ENCODE measurements around the gene SPRR4.

DNA sequence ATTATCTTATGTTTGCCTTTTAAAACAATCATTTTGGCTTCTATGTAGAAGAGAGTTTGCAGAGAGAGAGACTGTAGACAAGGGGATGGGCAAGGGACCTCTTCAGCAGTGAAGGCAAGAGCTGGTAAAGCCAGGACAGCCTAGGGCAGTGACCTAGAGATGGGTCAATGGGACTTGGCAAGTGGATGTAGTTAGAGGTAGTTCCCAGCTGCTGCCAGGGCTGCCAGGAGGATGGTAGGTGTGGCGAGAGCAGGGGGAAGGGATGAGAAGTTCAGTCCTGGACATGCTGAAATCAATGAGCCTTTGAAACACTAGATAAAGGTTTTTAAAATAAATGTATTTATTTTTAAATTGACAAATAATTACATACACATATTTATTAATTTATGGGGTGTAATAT is 29.8 kb upstream of the SPRR4 start:
- TF ChIP-seq, protein P1, sequence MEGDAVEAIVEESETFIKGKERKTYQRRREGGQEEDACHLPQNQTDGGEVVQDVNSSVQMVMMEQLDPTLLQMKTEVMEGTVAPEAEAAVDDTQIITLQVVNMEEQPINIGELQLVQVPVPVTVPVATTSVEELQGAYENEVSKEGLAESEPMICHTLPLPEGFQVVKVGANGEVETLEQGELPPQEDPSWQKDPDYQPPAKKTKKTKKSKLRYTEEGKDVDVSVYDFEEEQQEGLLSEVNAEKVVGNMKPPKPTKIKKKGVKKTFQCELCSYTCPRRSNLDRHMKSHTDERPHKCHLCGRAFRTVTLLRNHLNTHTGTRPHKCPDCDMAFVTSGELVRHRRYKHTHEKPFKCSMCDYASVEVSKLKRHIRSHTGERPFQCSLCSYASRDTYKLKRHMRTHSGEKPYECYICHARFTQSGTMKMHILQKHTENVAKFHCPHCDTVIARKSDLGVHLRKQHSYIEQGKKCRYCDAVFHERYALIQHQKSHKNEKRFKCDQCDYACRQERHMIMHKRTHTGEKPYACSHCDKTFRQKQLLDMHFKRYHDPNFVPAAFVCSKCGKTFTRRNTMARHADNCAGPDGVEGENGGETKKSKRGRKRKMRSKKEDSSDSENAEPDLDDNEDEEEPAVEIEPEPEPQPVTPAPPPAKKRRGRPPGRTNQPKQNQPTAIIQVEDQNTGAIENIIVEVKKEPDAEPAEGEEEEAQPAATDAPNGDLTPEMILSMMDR (IDR thresholded peaks at IDR 0.05; ENCODE audit: low read length) = no peak
- no peak for TF ChIP-seq EZH2 (IDR thresholded peaks at IDR 0.05; ENCODE audit: borderline replicate concordance, low read length)

Data from OCI-LY1 (cell line).